Measurements from ENCODE around the gene RNF26. TPM values are rescaled to one million over a fixed set of nuclear protein-coding genes. Genes with fewer than 3 reads are reported as not detected.
A peak's percentile ranks its signal among the peaks of the same experiment; 100 is the strongest.

RNF26 gene
- total RNA-seq, 1 experiment from 2014 or later, result 45.6 TPM

DNA sequence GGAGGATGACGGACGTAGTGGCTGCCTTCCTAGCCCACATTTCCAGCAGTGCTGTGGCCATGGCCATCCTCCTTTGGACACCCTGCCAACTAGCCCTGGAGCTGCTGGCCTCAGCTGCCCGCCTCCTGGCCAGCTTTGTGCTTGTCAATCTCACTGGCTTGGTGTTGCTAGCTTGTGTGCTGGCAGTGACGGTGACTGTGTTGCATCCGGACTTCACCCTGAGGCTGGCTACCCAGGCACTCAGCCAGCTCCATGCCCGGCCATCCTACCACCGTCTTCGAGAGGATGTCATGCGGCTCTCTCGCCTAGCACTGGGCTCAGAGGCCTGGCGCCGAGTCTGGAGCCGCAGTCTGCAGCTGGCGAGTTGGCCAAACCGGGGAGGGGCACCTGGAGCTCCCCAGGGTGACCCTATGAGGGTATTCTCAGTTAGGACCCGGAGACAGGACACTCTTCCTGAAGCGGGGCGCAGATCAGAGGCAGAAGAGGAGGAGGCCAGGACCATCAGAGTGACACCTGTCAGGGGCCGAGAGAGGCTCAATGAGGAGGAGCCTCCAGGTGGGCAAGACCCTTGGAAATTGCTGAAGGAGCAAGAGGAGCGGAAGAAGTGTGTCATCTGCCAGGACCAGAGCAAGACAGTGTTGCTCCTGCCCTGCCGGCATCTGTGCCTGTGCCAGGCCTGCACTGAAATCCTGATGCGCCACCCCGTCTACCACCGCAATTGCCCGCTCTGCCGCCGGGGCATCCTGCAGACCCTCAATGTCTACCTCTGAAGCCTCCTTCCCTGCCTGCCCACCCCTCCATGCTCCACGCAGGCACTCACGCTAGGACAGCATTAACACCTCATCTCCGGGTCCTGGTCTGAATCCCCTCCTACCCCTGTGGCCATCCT is 1.6 kb downstream of the RNF26 start:
- Histone ChIP-seq H3K36me3 (ENCODE audit: control insufficient read depth in 1 of 2, insufficient read depth in 2 of 2, low read length in 2 of 2) (peaks cover 0 to 12% of the 10 kb centered on the region in 2 experiments; a peak in 2 of 4 replicates), H3K27me3 (ENCODE audit: insufficient read depth, low read length) (no peaks in the 10 kb centered on the region), H3K9me3 (ENCODE audit: control insufficient read depth in 1 of 2, insufficient read depth in 1 of 2, low read depth in 1 of 2, low read length in 2 of 2) (no peaks in the 10 kb centered on the region), H4K20me1 (ENCODE audit: insufficient read depth) (no peaks in the 10 kb centered on the region), H3K27ac (ENCODE audit: low read depth, low read length) (peak overlapping the region; percentile 73; the same call in 1 of the 2 replicates), H3K9me2 (ENCODE audit: insufficient read depth) (no peaks in the 10 kb centered on the region), H2AFZ (ENCODE audit: low read depth, low read length, poor library complexity, severe bottlenecking) (no peak overlapping the region), H3K9ac (ENCODE audit: low read length) (peak overlapping the region; percentile 95; the same call in 1 of the 2 replicates), H3K4me2 (ENCODE audit: low read length) (peak overlapping the region; percentile 89), H3K79me2 (ENCODE audit: insufficient read depth, low read length) (peaks cover 30% of the 10 kb centered on the region), H3K4me1 (ENCODE audit: control insufficient read depth in 1 of 2, insufficient read depth in 2 of 2, low read length in 2 of 2) (peaks cover 9 to 51% of the 10 kb centered on the region in 2 experiments), H3K4me3 (replicated peaks in 1 of 2; ENCODE audit: low read depth in 1 of 2, low read length in 2 of 2) (peak overlapping the region; percentile 84 to 95)
- RAD21 ChIA-PET (ENCODE audit: low non-redundant PET in 1 of 2, low total read pairs in 2 of 2, uncharacterized antibody in 2 of 2, unreplicated experiment in 2 of 2), result no interaction called here
- POLR2A ChIA-PET, result interaction anchor here (0.6 kb wide), 1 partner anchor 233 kb away, joined by 3 read pairs; no protein-coding TSS in a partner anchor
- no peak for DNase-seq (ENCODE audit: low read depth, low spot score)
- CTCF ChIA-PET, result interaction anchor here (0.7 kb wide), 1 partner anchor 41 kb away, joined by 3 read pairs; no protein-coding TSS in a partner anchor
- TF ChIP-seq, protein P1, sequence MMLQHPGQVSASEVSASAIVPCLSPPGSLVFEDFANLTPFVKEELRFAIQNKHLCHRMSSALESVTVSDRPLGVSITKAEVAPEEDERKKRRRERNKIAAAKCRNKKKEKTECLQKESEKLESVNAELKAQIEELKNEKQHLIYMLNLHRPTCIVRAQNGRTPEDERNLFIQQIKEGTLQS (IDR thresholded peaks at IDR 0.05), result no peak
- no peak for TF ChIP-seq EZH2 (IDR thresholded peaks at IDR 0.05)
- TF ChIP-seq, protein P2, sequence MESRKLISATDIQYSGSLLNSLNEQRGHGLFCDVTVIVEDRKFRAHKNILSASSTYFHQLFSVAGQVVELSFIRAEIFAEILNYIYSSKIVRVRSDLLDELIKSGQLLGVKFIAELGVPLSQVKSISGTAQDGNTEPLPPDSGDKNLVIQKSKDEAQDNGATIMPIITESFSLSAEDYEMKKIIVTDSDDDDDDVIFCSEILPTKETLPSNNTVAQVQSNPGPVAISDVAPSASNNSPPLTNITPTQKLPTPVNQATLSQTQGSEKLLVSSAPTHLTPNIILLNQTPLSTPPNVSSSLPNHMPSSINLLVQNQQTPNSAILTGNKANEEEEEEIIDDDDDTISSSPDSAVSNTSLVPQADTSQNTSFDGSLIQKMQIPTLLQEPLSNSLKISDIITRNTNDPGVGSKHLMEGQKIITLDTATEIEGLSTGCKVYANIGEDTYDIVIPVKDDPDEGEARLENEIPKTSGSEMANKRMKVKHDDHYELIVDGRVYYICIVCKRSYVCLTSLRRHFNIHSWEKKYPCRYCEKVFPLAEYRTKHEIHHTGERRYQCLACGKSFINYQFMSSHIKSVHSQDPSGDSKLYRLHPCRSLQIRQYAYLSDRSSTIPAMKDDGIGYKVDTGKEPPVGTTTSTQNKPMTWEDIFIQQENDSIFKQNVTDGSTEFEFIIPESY (IDR thresholded peaks at IDR 0.05; ENCODE audit: extremely low read depth, insufficient replicate concordance, low read length), result no peak
- no peak for TF ChIP-seq SIN3A (IDR thresholded peaks at IDR 0.05; ENCODE audit: low read depth)
- no peak for TF ChIP-seq FOSL1 (IDR thresholded peaks at IDR 0.05; ENCODE audit: low read depth)
- TF ChIP-seq YY1 (IDR thresholded peaks at IDR 0.05; ENCODE audit: extremely low read depth, insufficient replicate concordance, low read depth, low read length), result no peak
- no peak for TF ChIP-seq POLR2A (IDR thresholded peaks at IDR 0.05; ENCODE audit: borderline replicate concordance, extremely low read depth, insufficient read depth, insufficient read length)
- TF ChIP-seq ZNF274 (IDR thresholded peaks at IDR 0.05; ENCODE audit: low read depth, low read length), result no peak
- TF ChIP-seq CBX3 (IDR thresholded peaks at IDR 0.05; ENCODE audit: low read depth), result no peak
- TF ChIP-seq RAD21 (IDR thresholded peaks at IDR 0.05; ENCODE audit: low read depth), result no peak
- TF ChIP-seq, protein P3, sequence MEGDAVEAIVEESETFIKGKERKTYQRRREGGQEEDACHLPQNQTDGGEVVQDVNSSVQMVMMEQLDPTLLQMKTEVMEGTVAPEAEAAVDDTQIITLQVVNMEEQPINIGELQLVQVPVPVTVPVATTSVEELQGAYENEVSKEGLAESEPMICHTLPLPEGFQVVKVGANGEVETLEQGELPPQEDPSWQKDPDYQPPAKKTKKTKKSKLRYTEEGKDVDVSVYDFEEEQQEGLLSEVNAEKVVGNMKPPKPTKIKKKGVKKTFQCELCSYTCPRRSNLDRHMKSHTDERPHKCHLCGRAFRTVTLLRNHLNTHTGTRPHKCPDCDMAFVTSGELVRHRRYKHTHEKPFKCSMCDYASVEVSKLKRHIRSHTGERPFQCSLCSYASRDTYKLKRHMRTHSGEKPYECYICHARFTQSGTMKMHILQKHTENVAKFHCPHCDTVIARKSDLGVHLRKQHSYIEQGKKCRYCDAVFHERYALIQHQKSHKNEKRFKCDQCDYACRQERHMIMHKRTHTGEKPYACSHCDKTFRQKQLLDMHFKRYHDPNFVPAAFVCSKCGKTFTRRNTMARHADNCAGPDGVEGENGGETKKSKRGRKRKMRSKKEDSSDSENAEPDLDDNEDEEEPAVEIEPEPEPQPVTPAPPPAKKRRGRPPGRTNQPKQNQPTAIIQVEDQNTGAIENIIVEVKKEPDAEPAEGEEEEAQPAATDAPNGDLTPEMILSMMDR (IDR thresholded peaks at IDR 0.05 in 2 of 3, conservative IDR thresholded peaks at IDR 0.05 in 1 of 3; ENCODE audit: borderline replicate concordance in 1 of 3, insufficient read depth in 1 of 3, low read depth in 2 of 3, low read length in 2 of 3), result no peak
- no peak for TF ChIP-seq EGR1 (IDR thresholded peaks at IDR 0.05; ENCODE audit: low read depth)
- no peak for ATAC-seq
- intact Hi-C loops (cut with micrococcal nuclease), result no loop called here
- no TSS peak for BruUV-seq (replicated peaks)

All from HCT116 (cell line).